ENCODE measurements around the gene TMED9. TPM values are rescaled to one million over a fixed set of nuclear protein-coding genes. Genes with fewer than 3 reads are reported as not detected.
A peak's percentile ranks its signal among the peaks of the same experiment; 100 is the strongest.

Gene TMED9
- total and polyA plus RNA-seq, 2 of the 4 experiments (the other 2 are of a cell fraction): 123 to 357 TPM

- TF ChIP-seq USF2 (IDR thresholded peaks at IDR 0.05; ENCODE audit: low read depth, low read length) (peak; percentile 18; the same call in 1 of the 2 replicates), BHLHE40 (IDR thresholded peaks at IDR 0.05; ENCODE audit: low read depth, low read length) (peak; percentile 54), RCOR1 (IDR thresholded peaks at IDR 0.05; ENCODE audit: insufficient replicate concordance, low read length) (no peak), NFE2L2 (IDR thresholded peaks at IDR 0.05; ENCODE audit: low read depth, low read length) (no peak)
Observed at GRCh38 chr5:177592010-177592834, at the start of gene TMED9 (continued).
